Endothelial cell of umbilical vein (primary cell): Measurements from ENCODE around the gene ASPSCR1. TPM values are rescaled to one million over a fixed set of nuclear protein-coding genes. Genes with fewer than 3 reads are reported as not detected.

Experiments used
- BruUV-seq: library from RNA; stranded (reverse); fragments of 400-500 nt; replicated peaks from 2 replicates; lab custom pipeline; 2021; lab: Mats Ljungman, UMichigan
- CTCF ChIA-PET: fragments of 300-600, 350-600 bp; sonication (Branson Sonifier 250); formaldehyde crosslinking; loops from one replicate; lab custom pipeline; 2021; ENCODE audit warnings: antibody characterized with exemption, inconsistent platforms; lab: Charles Lee
- POLR2A ChIA-PET: fragments of 300-600, 350-600 bp; sonication (Branson Sonifier 250); formaldehyde crosslinking; loops from one replicate; lab custom pipeline; 2021; ENCODE audit warnings: antibody characterized with exemption, inconsistent platforms; lab: Charles Lee
- DNase-seq: peaks from one replicate; pipeline ENCODE4 v3.0.0-alpha.2; 2011; ENCODE audit warnings: low read depth, low spot score
- FAIRE-seq: peaks from 2 replicates; lab custom pipeline; 2011; peaks lifted over from hg19 to GRCh38; lab: Jason Lieb, UNC
- H2AFZ ChIP-seq: 2 replicates; pipeline ENCODE4 v1.6.0; 2012; ENCODE audit warnings: low read depth, low read length, control low read depth, inconsistent platforms
- H3K27ac ChIP-seq: 2 replicates; pipeline ENCODE4 v1.5.1; 2011; ENCODE audit warnings: low read depth, mild to moderate bottlenecking, control low read depth, low read length, moderate library complexity; ENCODE audit not compliant: insufficient read depth
- H3K27me3 ChIP-seq, 2 experiments: 2 replicates each; pipeline versions ENCODE4 v1.6.0 to v1.6.1; 2011; ENCODE audit warnings: low read length in 2 of 2, mixed read lengths in 1 of 2; ENCODE audit not compliant: control insufficient read depth in 2 of 2, insufficient read depth in 2 of 2
- H3K36me3 ChIP-seq, 2 experiments: 2 replicates in 1 of 2; 3 replicates in 1 of 2; pipeline ENCODE4 v1.5.1; 2011; ENCODE audit warnings: low read length in 2 of 2, mild to moderate bottlenecking in 1 of 2, moderate library complexity in 1 of 2; ENCODE audit not compliant: control insufficient read depth in 2 of 2, insufficient read depth in 2 of 2; ENCODE audit errors: extremely low read depth in 1 of 2
- H3K4me1 ChIP-seq: 3 replicates; pipeline ENCODE4 v1.5.1; 2011; ENCODE audit warnings: mild to moderate bottlenecking, low read length; ENCODE audit not compliant: control insufficient read depth, insufficient read depth; ENCODE audit errors: extremely low read depth
- H3K4me2 ChIP-seq: 2 replicates; pipeline ENCODE4 v1.6.1; 2011; ENCODE audit warnings: low read length, control low read depth, mixed read lengths; ENCODE audit not compliant: insufficient read depth
- H3K4me3 ChIP-seq, 3 experiments: fragments of 200-600 bp in 1 of 3; sonication (generic), shearing (Covaris generic) in 1 of 3; replicated peaks in 1 of 3; 2 replicates each; pipeline ENCODE4 v1.5.1; 2011 to 2016; ENCODE audit warnings: control low read depth in 3 of 3, low read length in 3 of 3, mild to moderate bottlenecking in 2 of 3, inconsistent platforms in 1 of 3, low read depth in 1 of 3, moderate library complexity in 1 of 3; ENCODE audit not compliant: insufficient read depth in 1 of 3
- H3K79me2 ChIP-seq: 2 replicates; pipeline ENCODE4 v1.6.0; 2012; ENCODE audit warnings: low read length, inconsistent platforms; ENCODE audit not compliant: control insufficient read depth, insufficient read depth
- H3K9ac ChIP-seq: replicated peaks from 2 replicates; pipeline ENCODE3; 2011; ENCODE audit warnings: low read length, control low read depth; ENCODE audit not compliant: insufficient read depth; ENCODE audit errors: extremely low read depth
- H3K9me1 ChIP-seq: replicated peaks from 3 replicates; pipeline ENCODE4 v1.6.0; 2011; ENCODE audit warnings: mild to moderate bottlenecking, low read length; ENCODE audit not compliant: control insufficient read depth, insufficient read depth; ENCODE audit errors: extremely low read depth
- H3K9me3 ChIP-seq: replicated peaks from 2 replicates; pipeline ENCODE4 v1.5.1; 2012; ENCODE audit warnings: low read length, inconsistent platforms; ENCODE audit not compliant: control insufficient read depth, insufficient read depth
- H4K20me1 ChIP-seq: replicated peaks from 2 replicates; pipeline ENCODE3; 2011; ENCODE audit warnings: mild to moderate bottlenecking, low read length; ENCODE audit not compliant: control insufficient read depth, insufficient read depth; ENCODE audit errors: extremely low read depth
- CTCF ChIP-seq, 2 donors: IDR thresholded peaks; 1 replicate in 1 of 2; 2 replicates in 1 of 2; pipeline ENCODE4 v1.5.1; 2011; ENCODE audit warnings: low read length in 2 of 2, mild to moderate bottlenecking in 2 of 2, moderate library complexity in 2 of 2, control low read depth in 1 of 2, inconsistent platforms in 1 of 2, low read depth in 1 of 2; ENCODE audit not compliant: insufficient read depth in 1 of 2; ENCODE audit errors: extremely low read depth in 1 of 2
- EZH2 ChIP-seq: IDR thresholded peaks from 2 replicates; pipeline ENCODE4 v1.6.1; 2012; ENCODE audit warnings: borderline replicate concordance, low read depth, mild to moderate bottlenecking, moderate library complexity, low read length, inconsistent platforms; ENCODE audit not compliant: severe bottlenecking
- FOS ChIP-seq: IDR thresholded peaks from 2 replicates; pipeline ENCODE4 v1.6.1; 2011; ENCODE audit warnings: mild to moderate bottlenecking, low read length, moderate library complexity, borderline replicate concordance; ENCODE audit not compliant: insufficient read depth
- GATA2 ChIP-seq: IDR thresholded peaks from 2 replicates; pipeline ENCODE4 v1.7.0; 2011; ENCODE audit warnings: low read depth, mild to moderate bottlenecking, moderate library complexity, mixed read lengths, low read length; ENCODE audit not compliant: insufficient read length, insufficient read depth
- JUN ChIP-seq: IDR thresholded peaks from 2 replicates; pipeline ENCODE4 v1.6.1; 2011; ENCODE audit warnings: borderline replicate concordance, low read depth; ENCODE audit not compliant: insufficient read length, insufficient read depth
- MAX ChIP-seq: IDR thresholded peaks from 2 replicates; pipeline ENCODE4 v1.6.1; 2011; ENCODE audit not compliant: insufficient read depth, insufficient read length
- MYC ChIP-seq: IDR thresholded peaks from one replicate; pipeline ENCODE4 v1.6.1; 2011; ENCODE audit warnings: mild to moderate bottlenecking, low read depth, low read length
- POLR2A ChIP-seq: IDR thresholded peaks from 2 replicates; pipeline ENCODE4 v1.6.1; 2012; ENCODE audit warnings: low read depth, mild to moderate bottlenecking, control low read depth, low read length
- POLR2AphosphoS5 ChIP-seq: IDR thresholded peaks from 2 replicates; pipeline ENCODE4 v1.6.1; 2012; ENCODE audit warnings: low read depth, mild to moderate bottlenecking, control low read depth, low read length, moderate library complexity; ENCODE audit not compliant: insufficient read depth
- dilution Hi-C: fragments of 300-500 bp; cut with MboI; formaldehyde crosslinking; loops from one replicate; pipeline ENCODE4 v1.15.0; 2019; ENCODE audit warnings: low sequenced_read_pairs; ENCODE audit not compliant: extremely low pct_ligation_motif_present
- intact Hi-C: fragments of 100-400 bp; cut with micrococcal nuclease; formaldehyde crosslinking; loops from one replicate; pipeline ENCODE4 v1.10.0; 2022
- polyA plus RNA-seq, 4 experiments: library from polyadenylated mRNA; depleted of rRNA in 3 of 4; stranded (reverse) in 3 of 4; unstranded in 1 of 4; fragments of >200 nt; gene quantifications; 2 replicates each; pipeline versions ENCODE4 v1.2.1 to v1.2.3, GENCODE V29; 2011 to 2012; ENCODE audit warnings: missing spikeins in 1 of 4
- total RNA-seq: library from RNA; stranded (reverse); gene quantifications from 2 replicates; pipeline ENCODE4 v1.2.3, GENCODE V29; 2021

Gene ASPSCR1
- total and polyA plus RNA-seq, 2 donors (not counting 3 experiments of a cell fraction or from before 2014, with no cell fraction given), result 24.8 to 36.5 TPM

- Histone ChIP-seq H3K27ac (no peak overlapping the region), H3K27me3 (no peaks in the 10 kb centered on the region), H3K79me2 (peaks cover 25% of the 10 kb centered on the region), H3K9ac (no peak overlapping the region), H3K4me2 (no peak overlapping the region), H3K4me3 (no peak overlapping the region), H3K4me1 (peaks cover 9% of the 10 kb centered on the region), H3K9me3 (no peaks in the 10 kb centered on the region), H3K9me1 (no peaks in the 10 kb centered on the region), H3K36me3 (peaks cover 0 to 5% of the 10 kb centered on the region in 2 experiments), H2AFZ (no peak overlapping the region), H4K20me1 (no peaks in the 10 kb centered on the region)
- dilution Hi-C loops (no loop called here), intact Hi-C loops (loop anchor here (5.0 kb wide), 1 partner anchor 73 kb away; no protein-coding TSS in a partner anchor)
- CTCF ChIA-PET, result interaction anchor here (0.6 to 2.1 kb wide), 5 partner anchors 7 to 90 kb away, joined by 3 to 8 read pairs (median 5); partner anchors contain the start of gene PYCR1
- POLR2A ChIA-PET, result no interaction called here
- FAIRE-seq, result no peak
- no peak for DNase-seq
- TF ChIP-seq JUN (no peak), FOS (no peak), GATA2 (no peak), MYC (no peak), POLR2AphosphoS5 (no peak), EZH2 (no peak), MAX (no peak), POLR2A (no peak), CTCF (IDR thresholded peaks at IDR 0.05; ENCODE audit: extremely low read depth in 1 of 2, insufficient read depth in 1 of 2, low read depth in 1 of 2, low read length in 2 of 2) (no peak)
- BruUV-seq, result no TSS peak
Observed at GRCh38 chr17:81929253-81930141, 47.9 kb upstream of the ASPSCR1 start.
